NCI-H146 (cell line): Measurements from ENCODE around the gene POU3F1.
A peak's percentile ranks its signal among the peaks of the same experiment; 100 is the strongest.

Experiments
- DNase-seq: peaks from one replicate; lab custom pipeline; 2025; lab: John Stamatoyannopoulos, UW

The POU3F1 gene

DNA sequence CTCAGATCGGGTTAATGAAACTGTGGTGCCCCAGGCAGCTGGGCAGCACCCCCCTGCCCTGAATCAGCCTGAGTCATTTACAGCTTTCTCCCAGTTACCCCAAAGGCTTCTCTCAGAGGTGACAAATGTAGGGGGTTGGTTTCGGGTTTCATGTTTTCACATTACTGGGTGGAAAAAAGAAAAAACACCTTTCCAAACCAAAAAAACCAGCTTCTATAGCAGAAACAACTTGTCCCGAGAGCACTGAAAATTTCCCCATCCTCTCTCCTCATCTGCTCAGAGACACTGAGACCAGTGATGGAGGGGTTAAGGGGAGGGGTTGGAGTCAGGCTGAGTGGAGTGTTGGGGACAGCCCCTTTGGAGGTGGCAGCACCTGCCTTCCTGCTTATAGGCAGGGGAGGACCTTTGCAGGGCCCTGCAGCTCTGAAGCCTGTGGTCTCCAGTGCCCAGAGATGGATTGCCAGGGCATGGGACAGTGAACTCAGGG, 18.4 kb downstream of the POU3F1 start:
- DNase-seq = no peak

DNA sequence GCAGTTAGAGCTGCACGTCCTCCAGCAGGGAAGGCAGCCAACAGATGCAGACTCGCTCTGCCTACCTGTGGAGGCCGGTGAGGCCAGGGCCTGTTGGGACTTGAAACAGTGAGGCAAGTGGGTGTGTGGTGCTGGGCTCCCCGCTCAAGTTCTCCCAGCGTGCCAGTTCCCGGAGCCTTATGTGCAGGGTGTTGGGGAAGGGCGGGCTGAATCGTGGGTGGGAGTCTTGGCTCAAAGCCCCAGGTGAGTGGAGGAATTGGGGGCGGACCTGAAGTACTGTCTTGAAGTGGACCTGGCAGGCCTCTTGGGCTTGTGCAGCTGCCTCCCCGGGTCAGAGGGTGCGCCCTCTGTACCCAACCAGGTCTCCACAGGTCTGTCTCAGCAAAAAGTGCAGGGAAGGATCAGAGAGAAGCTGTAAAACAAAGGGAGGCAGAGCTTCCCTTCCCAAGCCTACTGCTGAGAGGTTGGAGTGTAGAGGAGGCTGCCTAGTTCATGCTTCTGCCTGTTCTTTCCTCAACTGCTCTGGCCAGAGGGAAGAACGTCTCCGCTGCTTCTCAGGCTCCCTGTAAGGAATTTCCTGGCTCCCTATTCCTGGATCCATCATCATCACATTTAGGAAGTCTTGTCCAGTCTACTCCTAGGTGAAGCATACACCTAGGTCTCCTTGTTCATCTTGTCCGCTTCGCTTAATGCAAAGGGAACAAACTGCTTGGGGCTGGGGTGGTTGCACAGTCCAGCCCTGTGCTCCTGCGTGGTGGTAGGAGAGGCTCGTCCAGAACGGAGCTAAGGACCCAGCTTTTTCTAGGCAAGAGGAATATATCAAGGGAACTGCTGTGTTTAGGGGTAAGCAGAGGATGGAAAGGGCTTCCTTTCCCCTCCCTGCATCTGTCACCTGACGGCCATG, 19.1 kb downstream of the POU3F1 start:
- no peak for DNase-seq

DNA sequence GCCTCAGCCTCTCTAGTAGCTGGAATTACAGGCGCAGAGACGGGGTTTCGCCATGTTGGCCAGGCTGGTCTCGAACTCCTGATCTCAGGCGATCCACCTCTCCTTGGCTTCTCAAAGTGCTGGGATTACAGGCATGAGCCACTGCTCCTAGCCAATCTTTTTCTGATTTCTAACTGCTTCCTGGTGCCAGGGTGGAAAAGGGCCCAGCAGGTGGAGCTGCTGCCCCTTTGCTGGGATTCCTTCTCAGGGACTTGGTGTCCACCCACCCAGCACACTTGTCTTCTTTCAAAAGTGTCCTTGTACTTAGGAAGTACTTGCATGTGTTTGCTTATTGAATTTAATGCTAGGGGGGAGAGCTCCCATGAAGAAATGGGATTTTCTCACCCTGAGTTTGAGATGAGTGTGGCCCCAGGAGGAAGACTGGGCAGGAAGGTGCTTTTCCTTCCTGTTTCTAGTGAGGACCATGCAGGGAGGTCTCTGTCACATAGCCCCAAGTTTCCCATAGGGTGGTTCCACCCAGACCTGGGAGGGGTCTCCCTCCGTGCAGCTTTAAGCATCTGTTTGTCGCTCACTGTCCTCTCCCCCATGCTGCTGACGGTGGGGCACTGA, 19.9 kb downstream of the POU3F1 start:
- no peak for DNase-seq

DNA sequence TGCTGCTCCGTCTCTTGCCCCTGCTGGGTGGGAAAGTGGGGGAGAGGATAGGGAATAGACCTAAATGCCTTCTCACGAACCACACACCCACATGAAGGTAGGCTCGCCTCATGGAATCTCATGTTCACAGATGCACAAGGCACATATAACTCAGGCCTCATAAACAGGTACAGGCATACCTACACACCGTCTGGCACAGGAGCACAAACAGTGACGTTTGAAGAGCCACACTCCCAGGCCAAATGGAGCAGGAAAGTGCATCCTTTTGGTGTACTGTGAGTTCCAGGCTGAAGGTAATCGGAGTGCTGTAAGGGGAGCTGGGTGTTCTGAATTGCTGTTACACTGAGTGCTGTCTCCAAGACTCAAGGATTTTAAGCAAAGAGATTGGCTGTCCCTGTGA, 20.9 kb downstream of the POU3F1 start:
- DNase-seq = no peak

DNA sequence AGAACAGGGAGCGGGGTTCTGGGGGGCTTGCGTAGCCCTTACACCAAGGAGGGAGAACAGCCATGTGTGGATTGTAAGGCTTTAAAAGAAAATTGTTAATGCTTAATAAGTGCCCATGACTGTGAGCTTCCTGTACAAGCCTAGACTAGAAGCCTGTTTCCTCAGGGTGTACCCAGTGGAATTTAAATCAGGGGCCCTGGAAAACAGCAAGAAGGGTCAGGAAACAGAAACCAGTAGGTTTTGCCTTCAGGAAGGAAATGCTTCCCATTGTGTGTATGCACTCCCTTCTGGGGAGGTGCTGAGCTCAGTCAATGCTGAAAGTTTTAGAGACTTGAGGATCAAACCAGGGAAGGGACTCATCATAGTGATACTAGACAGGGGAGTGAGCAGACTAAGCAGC, 21.4 kb downstream of the POU3F1 start:
- no peak for DNase-seq

DNA sequence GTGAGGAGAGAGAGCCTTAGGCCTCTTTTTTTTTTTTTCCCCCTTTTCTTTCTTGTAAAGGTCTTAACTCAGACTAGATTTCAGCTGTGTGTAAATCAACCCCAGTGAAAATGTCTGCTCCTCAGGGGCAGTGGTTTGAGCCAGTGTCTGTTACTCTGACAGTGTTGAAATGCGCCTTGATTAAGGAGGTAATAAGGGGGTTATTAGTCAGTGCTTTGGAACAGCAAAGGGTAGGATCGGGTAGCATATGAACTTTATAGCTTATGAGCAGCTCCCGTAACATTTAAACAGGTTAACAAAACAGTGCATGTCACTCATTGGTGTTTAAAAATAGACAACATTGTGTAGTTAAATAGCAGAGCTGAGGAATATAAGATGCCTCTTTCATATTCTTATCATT, 23.8 kb downstream of the POU3F1 start:
- DNase-seq = no peak

DNA sequence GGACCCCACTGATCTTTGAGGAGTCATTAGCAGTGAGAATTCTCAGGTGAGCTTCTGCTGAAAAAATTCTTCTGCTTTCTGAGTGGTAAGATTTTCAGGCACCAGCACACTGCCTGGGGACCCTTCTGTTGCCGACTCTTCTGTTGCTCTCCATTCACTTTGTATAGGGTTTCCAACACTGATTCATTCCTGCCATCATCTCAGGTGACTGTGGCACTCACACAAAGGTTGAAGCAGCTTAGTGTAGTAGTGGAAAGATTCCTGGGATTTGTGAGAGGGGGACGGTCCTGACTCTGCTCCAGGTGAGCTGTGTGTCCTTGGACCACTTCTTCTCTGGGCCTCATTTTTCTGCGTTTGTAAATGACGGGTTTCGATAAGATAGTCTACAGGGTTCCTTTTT, 24.6 kb downstream of the POU3F1 start:
- no peak for DNase-seq

DNA sequence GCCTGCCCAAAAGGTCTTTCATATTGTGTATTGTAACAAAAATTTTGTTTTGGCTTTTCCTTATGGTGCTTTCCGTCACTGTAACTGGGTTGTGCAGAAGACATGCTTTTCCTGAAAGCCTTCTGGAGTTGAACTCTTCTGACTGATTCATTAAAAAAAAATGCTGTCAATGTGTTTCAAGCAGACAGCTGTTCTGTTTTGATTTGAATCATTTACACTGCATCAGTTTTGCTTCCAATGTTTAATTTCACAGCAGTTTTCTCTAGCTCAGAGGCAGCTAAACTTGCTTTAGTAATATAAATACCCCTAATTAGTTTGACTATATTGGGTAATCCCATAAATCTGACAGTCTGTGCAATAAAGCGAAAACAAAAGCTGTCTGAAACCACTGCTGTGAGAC, 26.2 kb downstream of the POU3F1 start:
- DNase-seq = no peak

DNA sequence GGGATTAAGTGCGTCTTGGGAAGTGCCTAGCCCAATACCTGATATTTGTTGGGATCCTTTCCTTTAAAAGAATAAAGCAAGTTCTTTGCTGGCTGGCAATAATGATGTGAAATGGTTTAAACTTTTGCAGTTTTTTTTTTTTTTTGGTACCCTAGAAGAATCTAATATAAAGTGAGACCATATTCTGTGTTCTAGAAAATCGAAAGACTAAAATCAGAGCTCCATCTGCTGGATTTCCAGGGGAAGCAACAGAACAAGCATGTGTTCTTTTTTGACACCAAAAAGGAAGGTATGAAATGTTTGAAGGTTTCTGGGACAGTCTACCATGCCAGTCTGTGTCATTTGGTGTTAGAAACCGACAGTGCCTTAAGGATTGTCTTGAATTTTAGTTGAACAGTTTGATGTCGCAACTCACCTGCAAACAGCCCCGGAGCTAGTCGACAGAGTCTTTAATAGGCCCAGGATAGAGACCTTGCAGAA, 27.7 kb downstream of the POU3F1 start:
- DNase-seq = no peak

DNA sequence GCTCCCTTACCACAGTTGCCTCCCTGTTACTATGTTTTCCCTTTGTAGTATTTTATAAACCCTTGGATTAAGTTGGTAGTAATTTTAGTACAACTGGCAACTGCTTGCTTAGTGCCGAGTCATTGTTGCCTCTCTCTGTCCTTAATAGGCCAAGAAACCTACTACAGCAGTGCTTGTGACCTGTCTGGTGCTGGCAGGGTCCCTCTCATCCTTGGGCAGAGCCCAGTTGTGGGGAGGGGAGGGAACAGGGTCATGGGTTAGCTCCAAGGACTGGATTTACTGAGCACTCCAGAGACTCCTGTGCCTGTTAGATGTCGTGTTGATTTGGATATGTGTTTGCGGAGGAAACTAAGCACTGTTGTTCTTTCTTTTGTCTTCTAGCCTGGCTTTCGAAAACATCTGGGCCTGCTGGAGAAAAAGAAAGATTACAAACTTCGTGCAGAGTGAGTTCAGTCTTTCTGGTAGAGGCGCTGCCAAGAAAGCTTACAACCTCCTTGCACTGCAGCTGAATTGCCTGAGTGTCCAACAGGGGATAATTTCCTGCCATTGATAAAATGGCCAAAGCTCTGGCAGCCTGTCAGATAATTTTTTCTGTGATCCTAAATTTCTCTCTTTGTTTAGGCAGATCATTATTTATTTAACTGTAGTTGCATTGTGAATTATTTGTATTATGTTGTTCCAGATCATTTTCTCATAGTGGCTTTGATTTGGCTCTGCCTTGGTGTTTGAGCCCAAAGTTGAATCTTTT, 30.4 kb downstream of the POU3F1 start:
- no peak for DNase-seq

DNA sequence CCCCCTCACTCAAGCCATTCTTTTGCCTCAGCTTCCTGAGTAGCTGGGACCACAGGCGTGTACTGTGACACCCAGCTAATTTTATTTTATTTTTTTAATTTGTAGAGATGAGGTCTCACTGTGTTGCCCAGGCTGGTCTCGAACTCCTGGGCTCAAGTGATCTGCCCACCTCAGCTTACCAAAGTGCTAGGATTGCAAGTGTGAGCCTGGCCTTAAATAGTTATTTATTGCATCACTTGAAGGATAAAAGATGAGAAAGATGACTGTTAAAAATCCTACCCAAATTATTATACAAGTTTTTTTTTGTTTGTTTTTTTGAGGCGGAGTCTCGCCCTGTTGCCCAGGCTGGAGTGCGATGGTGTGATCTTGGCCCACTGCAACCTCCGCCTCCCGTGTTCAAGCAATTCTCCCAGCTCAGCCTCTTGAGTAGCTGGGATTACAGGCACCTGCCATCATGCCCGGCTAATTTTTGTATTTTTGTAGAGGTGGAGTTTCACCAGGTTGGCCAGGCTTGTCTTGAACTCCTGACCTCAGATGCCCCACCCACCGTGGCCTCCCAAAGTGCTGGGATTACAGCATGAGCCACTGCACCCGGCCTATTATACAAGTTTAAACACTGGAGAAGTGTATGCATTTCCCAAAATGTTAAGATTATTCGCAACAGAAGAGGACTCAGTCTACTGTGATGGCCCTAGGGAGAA, 31.7 kb downstream of the POU3F1 start:
- no peak for DNase-seq

DNA sequence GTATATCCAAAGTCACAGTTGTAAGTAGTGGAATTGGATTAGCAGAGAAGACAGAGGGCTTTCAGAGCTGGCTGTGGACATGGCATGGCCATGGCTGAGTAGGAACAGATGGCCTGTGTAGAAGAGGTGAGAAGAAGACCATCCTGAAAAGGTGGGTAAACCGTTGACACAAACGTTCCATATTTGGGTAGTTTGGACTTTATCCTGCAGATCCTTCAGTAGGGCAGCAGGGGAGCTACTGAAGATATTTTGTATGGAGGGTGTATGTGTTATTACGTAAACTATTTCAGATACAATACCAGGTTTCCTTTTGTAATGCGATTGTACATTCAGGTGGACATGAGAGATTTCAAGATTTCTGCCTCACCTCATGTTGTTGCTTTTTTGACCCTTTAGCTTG, 32.4 kb downstream of the POU3F1 start:
- no peak for DNase-seq

DNA sequence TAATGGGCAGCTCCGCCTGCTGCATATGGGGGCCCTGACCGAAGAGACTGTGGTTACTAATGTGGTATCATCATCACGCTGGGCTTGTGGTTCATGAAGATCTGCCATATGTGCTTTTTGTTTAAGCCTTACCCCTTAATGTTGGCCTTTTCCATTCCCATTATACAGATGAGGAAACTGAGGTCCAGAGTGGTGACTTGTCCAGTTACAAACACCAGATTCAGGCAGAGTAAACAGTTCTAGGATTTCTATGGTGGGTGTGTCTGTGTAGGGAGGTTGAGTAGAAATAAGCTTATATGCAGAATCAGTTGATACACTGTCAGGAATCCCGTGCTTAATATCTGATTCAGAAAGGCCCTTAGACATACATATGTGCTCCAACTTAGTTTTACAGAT, 33.4 kb downstream of the POU3F1 start:
- DNase-seq = no peak

DNA sequence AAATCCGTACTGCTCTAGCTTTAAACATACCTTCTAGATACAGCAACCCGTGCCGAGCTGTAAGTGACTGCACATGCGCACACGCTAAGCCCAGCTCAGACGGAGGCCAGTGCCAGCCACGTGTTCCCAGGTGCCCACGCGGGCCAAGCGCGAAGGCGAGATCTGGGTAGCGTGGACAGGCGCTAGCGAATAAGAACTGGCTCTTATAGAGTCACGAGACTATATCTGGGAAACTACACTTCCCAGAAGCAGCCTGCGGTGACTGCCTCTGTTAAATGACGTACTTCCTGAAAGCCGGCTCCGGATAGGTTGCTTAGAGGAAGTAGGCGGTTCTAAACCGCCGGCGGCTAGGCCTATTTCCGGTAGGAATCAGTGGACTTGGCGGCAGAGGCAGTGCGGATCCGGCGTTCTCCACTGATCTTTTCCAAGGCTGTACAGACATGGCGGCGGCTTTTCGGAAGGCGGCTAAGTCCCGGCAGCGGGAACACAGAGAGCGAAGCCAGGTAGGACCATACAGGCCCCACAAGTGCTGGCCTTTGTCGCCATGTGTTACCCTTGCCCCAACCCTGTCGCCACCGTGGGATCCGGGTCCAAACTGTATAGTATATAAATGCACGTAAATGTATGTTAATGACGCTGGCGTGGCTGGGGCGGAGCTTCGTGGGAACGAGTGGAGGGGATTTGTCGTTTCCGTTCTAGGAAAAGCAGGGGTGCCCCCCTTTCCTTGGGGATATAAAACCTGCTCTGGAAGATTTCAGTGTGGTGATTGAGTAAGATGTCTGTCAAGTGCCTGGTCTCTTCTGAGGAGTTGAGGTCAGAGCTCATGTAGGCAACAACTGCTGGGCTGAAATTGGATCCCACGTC, 34.0 kb downstream of the POU3F1 start, which contains the start of gene UTP11:
TSS of gene UTP11 (plus strand) at position 372 of the 864 bp plus-strand sequence. CDS start at position 441, 69 bp downstream.
- DNase-seq = peak; percentile 96

DNA sequence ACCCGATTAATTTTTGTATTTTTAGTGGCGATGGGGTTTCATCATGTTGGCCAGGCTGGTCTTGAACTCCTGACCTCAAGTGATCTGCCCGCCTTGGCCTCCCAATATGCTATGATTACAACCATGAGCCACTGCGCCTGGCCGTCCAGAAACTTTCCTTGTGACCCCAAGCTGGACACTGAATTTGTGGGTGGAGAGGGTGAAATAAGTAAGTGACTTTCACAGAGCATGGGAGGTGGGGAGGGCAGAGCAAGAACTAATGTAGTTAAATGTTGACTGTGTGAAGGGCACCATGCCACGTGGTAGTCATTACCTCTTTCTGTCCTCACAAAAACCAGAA, 36.8 kb downstream of the POU3F1 start:
- no peak for DNase-seq

DNA sequence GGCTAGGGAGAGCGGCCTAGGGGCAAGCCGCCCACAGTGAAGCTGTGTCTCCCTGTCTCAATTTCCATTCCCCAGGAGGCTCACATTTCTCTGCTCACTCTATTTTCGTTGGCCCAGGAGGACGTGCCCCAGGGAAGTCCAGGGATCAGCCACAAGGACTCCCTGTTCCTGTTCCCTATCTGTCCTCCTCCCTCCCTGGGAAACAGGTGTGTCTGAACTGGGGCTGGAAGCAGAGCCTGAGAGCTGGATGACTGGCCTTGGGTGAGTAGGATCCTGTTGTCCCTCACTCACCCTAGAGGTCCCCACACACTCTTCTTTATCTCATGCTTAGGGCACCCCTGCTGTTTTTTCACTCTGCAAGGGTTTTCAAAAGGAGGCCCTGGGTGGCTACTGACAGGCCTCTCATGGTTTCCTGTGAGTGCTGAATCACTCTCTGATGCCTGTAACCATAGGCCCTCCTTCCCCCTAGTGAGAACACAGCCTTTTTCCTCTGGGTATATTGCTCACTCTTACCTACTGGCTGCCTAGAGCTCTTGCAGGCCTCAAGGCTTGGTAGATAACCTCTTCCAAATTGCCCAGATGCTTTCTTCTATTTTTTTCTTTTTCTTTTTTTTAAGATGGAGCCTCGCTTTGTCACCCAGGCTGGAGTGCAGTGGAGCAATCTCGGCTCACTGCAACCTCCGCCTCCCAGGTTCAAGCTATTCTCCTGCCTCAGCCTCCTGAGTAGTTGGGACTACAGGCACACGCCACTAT, 37.3 kb downstream of the POU3F1 start:
- peak; percentile 25 for DNase-seq

DNA sequence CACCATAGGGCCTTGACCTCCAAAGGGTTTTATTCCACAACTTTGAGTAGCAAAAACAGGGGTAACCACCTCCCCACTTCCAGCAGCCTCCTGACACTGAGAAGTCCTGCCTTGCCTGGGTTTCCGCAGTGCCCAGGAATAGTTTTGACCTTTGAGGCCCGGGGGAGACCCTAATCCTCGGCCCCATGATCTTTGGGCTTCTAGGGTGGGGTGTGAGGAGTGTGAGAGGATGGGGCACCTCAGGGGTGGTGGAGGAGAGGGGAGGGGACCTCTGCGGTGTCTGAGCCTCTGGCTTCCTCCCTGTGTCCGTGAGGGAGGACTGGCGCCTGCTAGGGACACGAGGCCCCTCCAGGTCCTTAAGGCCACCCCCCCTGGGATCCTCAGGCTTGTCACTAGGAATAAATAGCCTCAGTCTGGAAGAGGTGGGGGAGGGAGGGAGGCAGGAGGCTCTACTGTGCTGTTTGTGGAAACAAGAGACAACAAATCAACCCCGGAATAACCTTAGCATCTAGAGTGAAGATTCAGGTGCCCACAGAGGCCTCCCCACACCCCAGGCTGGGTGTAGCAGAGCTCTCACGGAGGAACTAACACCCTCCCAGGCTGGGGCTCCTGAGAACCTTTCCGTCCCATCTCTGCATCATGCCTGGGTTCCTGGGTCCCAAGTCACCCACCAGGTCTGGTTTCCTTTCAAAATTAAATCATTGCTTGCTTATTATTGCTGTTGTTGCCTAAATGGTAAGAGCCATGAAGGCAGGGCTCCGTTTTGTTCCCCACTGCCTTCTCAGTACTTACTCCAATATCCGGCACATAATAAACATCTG, 40.4 kb downstream of the POU3F1 start:
- no peak for DNase-seq

DNA sequence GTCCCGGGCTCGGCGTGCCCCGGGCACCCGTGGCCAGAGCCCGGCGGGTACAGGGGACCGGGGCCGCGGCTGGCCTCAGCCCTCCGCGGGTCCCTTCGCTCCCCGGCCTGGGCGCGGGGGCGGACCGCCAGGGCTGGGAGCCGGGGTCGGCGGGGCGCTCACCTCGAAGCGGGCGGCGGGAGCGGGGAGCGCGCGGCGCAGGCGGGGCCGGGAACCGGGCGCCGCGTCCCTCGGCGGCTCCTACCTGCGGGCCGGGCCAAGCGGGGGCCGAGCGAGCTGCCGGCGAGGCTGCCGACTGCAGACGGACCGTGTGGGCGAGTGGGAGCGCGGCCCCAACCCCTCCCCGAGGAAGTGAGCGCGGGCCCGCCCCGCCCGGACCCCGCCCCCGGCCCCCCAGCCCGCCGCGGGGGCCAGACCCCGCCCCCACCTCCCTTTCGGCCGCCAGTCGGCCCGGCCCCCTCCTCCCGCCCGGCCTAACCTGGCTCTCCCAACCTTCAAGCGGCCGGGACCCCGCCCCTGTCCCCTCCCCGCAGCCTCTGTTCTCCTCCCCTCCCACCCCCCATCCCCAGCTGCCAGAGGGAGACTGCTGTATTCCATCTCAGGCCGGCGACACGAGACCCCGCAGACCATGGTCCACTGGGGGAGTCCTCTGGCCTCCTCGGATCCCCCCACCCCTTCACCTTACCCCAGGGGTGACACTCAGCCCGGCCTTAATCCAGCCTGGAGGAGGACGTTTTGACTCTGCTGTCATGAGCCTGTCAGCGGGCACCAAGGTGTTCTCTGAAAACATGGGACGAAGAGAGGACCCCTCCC, 41.2 kb downstream of the POU3F1 start, which contains the start of gene FHL3:
TSS of gene FHL3 (minus strand) at position 320 of the 813 bp plus-strand sequence. CDS start 6,102 bp downstream, outside the sequence.
- DNase-seq = peak; percentile 77
